ENCODE data around the gene WDSUB1.

WDSUB1 gene

DNA sequence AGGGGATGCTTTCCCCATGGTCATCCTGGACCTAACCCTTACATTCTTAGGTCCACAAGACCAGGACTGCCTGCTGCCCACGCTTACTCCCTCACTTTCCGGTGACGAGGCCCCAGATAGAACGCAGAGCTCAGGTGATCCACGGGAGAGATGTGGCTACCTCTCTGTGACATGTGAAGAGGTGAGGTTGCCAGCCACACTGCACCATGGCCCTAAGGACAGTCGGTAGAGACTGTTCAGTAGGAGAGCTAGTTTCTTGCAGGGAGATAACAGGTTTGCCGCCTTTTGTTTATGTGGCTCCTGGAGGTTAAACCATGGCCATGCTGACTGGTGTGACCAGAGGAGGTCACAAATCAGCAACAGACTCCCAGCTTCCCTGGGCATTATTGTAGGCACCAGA is 71.4 kb downstream of the WDSUB1 start:
- no peaks in the 10 kb centered on the region for H3K36me3 ChIP-seq (ENCODE audit: control insufficient read depth, low read length)
- H3K4me3 ChIP-seq (ENCODE audit: low read length): no peak overlapping the region
- H3K27me3 ChIP-seq (ENCODE audit: control insufficient read depth, low read length): no peaks in the 10 kb centered on the region
- no peak overlapping the region for H3K4me2 ChIP-seq (ENCODE audit: low read length)
- no peak overlapping the region for H3K27ac ChIP-seq (ENCODE audit: low read depth, low read length)
- H3K9me3 ChIP-seq (ENCODE audit: control insufficient read depth, insufficient read depth, low read length): no peaks in the 10 kb centered on the region
- no peaks in the 10 kb centered on the region for H3K4me1 ChIP-seq (ENCODE audit: control insufficient read depth, low read length)
- H4K20me1 ChIP-seq (ENCODE audit: control insufficient read depth, insufficient read depth, low read depth, low read length): no peaks in the 10 kb centered on the region
- no peaks in the 10 kb centered on the region for H3K79me2 ChIP-seq (ENCODE audit: control insufficient read depth, low read length)
- H3K9me2 ChIP-seq (replicated peaks; ENCODE audit: control insufficient read depth, low read length): no peaks in the 10 kb centered on the region
- H3F3A ChIP-seq (ENCODE audit: control insufficient read depth, insufficient read depth): no peaks in the 10 kb centered on the region
- TF ChIP-seq EZH2phosphoT487 (IDR thresholded peaks at IDR 0.05; ENCODE audit: borderline replicate concordance, low read length): no peak
- TF ChIP-seq, protein P1, sequence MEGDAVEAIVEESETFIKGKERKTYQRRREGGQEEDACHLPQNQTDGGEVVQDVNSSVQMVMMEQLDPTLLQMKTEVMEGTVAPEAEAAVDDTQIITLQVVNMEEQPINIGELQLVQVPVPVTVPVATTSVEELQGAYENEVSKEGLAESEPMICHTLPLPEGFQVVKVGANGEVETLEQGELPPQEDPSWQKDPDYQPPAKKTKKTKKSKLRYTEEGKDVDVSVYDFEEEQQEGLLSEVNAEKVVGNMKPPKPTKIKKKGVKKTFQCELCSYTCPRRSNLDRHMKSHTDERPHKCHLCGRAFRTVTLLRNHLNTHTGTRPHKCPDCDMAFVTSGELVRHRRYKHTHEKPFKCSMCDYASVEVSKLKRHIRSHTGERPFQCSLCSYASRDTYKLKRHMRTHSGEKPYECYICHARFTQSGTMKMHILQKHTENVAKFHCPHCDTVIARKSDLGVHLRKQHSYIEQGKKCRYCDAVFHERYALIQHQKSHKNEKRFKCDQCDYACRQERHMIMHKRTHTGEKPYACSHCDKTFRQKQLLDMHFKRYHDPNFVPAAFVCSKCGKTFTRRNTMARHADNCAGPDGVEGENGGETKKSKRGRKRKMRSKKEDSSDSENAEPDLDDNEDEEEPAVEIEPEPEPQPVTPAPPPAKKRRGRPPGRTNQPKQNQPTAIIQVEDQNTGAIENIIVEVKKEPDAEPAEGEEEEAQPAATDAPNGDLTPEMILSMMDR (IDR thresholded peaks at IDR 0.05; ENCODE audit: low read depth, low read length, poor library complexity, severe bottlenecking): no peak

DNA sequence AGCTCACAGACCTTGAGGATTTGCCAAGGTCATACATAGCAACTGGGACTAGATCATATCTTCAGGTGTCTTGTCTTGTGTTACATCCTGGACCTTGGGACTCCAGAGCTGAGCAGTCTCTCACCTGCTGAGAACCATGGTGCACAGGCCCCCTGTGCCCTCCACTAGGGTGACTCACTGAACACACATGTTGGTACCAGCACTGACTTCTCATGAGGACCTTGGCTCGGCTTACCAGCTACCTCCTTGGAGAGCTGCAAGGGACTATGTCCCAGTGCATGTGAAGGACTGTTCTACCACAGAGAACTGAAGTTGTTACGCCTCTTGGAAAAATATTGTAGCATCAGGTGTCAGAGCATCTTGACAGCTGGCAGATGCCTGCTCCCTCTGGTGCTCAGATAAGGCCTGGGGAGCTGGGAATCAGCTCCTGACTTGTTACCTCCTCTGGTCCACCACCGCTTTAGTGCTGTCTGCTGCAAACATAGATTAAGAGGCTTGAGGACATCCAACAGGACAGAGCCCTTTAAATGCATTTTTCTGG is 72.1 kb downstream of the WDSUB1 start:
- H3K9me3 ChIP-seq (ENCODE audit: control insufficient read depth, insufficient read depth, low read length): no peaks in the 10 kb centered on the region
- no peaks in the 10 kb centered on the region for H4K20me1 ChIP-seq (ENCODE audit: control insufficient read depth, insufficient read depth, low read depth, low read length)
- no peaks in the 10 kb centered on the region for H3F3A ChIP-seq (ENCODE audit: control insufficient read depth, insufficient read depth)
- no peaks in the 10 kb centered on the region for H3K79me2 ChIP-seq (ENCODE audit: control insufficient read depth, low read length)
- H3K27me3 ChIP-seq (ENCODE audit: control insufficient read depth, low read length): no peaks in the 10 kb centered on the region
- no peaks in the 10 kb centered on the region for H3K36me3 ChIP-seq (ENCODE audit: control insufficient read depth, low read length)
- H3K4me1 ChIP-seq (ENCODE audit: control insufficient read depth, low read length): no peaks in the 10 kb centered on the region
- no peaks in the 10 kb centered on the region for H3K9me2 ChIP-seq (replicated peaks; ENCODE audit: control insufficient read depth, low read length)
- TF ChIP-seq, protein P1 (IDR thresholded peaks at IDR 0.05; ENCODE audit: low read depth, low read length, poor library complexity, severe bottlenecking): no peak
- TF ChIP-seq EZH2phosphoT487 (IDR thresholded peaks at IDR 0.05; ENCODE audit: borderline replicate concordance, low read length): no peak
- no peak overlapping the region for H3K4me2 ChIP-seq (ENCODE audit: low read length)
- no peak overlapping the region for H3K27ac ChIP-seq (ENCODE audit: low read depth, low read length)
- no peak overlapping the region for H3K4me3 ChIP-seq (ENCODE audit: low read length)

DNA sequence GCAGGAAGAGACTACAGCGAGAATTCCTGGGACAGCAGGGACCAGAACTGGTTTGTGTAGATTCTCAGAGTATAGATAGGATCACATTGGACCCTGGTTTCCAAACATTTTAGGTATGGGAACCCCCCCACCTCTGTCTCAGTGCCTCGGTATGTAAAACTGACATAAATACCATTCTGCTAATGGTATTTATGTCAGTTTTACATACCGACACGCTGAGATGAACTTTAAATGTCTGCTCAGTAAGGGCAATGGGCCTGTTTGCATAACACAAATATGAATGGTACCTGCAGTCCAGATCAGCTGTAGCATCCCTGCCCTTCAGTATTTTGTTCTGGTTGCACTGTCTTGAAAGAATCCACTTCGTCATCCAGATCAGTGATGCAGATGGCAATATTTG is 73.2 kb downstream of the WDSUB1 start:
- Histone ChIP-seq H3K27me3 (ENCODE audit: control insufficient read depth, low read length) (no peaks in the 10 kb centered on the region), H3F3A (ENCODE audit: control insufficient read depth, insufficient read depth) (no peaks in the 10 kb centered on the region), H3K4me1 (ENCODE audit: control insufficient read depth, low read length) (no peaks in the 10 kb centered on the region), H3K79me2 (ENCODE audit: control insufficient read depth, low read length) (no peaks in the 10 kb centered on the region), H3K36me3 (ENCODE audit: control insufficient read depth, low read length) (no peaks in the 10 kb centered on the region), H4K20me1 (ENCODE audit: control insufficient read depth, insufficient read depth, low read depth, low read length) (no peaks in the 10 kb centered on the region), H3K9me3 (ENCODE audit: control insufficient read depth, insufficient read depth, low read length) (no peaks in the 10 kb centered on the region), H3K27ac (ENCODE audit: low read depth, low read length) (no peak overlapping the region), H3K4me3 (ENCODE audit: low read length) (no peak overlapping the region), H3K4me2 (ENCODE audit: low read length) (no peak overlapping the region), H3K9me2 (replicated peaks; ENCODE audit: control insufficient read depth, low read length) (no peaks in the 10 kb centered on the region)
- TF ChIP-seq, protein P1 (IDR thresholded peaks at IDR 0.05; ENCODE audit: low read depth, low read length, poor library complexity, severe bottlenecking): no peak
- TF ChIP-seq EZH2phosphoT487 (IDR thresholded peaks at IDR 0.05; ENCODE audit: borderline replicate concordance, low read length): no peak
